Measurements from ENCODE around the gene SYMPK. TPM values are rescaled to one million over a fixed set of nuclear protein-coding genes. Genes with fewer than 3 reads are reported as not detected.
A peak's percentile ranks its signal among the peaks of the same experiment; 100 is the strongest.
"Not testable (repeated sequence)": the region's sequence is repeated elsewhere in the genome, so short reads cannot be mapped to it uniquely, and the experiment has no call there.

Gene SYMPK
- total RNA-seq, 1 experiment from 2014 or later = 32.6 TPM

GRCh38 chr19:45881909-45882528 is 19.1 kb upstream of the SYMPK start:
- H3K27ac ChIP-seq = peak overlapping the region; percentile 41
- no peaks in the 10 kb centered on the region for H3K9me3 ChIP-seq (replicated peaks)
- H3K4me3 ChIP-seq = no peak overlapping the region
- peak; percentile 56 to 62 for DNase-seq
- no peaks in the 10 kb centered on the region for H3K27me3 ChIP-seq
- peaks cover 30% of the 10 kb centered on the region for H3K4me1 ChIP-seq
- H3K36me3 ChIP-seq = peaks cover 4% of the 10 kb centered on the region; the same call in 1 of the 2 replicates

GRCh38 chr19:45881082-45881908 is 18.3 kb upstream of the SYMPK start:
- no peak for DNase-seq
- Histone ChIP-seq H3K36me3 (peaks cover 4% of the 10 kb centered on the region; the same call in 1 of the 2 replicates), H3K9me3 (replicated peaks) (no peaks in the 10 kb centered on the region), H3K4me3 (no peak overlapping the region), H3K27me3 (no peaks in the 10 kb centered on the region), H3K27ac (peak overlapping the region; percentile 41), H3K4me1 (peaks cover 31% of the 10 kb centered on the region)

GRCh38 chr19:45879971-45880370 is 17.0 kb upstream of the SYMPK start:
- Histone ChIP-seq H3K9me3 (replicated peaks) (no peaks in the 10 kb centered on the region), H3K27me3 (no peaks in the 10 kb centered on the region), H3K36me3 (peaks cover 4% of the 10 kb centered on the region; the same call in 1 of the 2 replicates), H3K4me3 (no peak overlapping the region), H3K4me1 (peaks cover 32% of the 10 kb centered on the region), H3K27ac (no peak overlapping the region)
- no peak for DNase-seq

- no peak for DNase-seq
- H3K4me1 ChIP-seq = peaks cover 30% of the 10 kb centered on the region
- peaks cover 4% of the 10 kb centered on the region; the same call in 1 of the 2 replicates for H3K36me3 ChIP-seq
- no peak overlapping the region for H3K27ac ChIP-seq
- H3K4me3 ChIP-seq = no peak overlapping the region
- H3K9me3 ChIP-seq (replicated peaks) = no peaks in the 10 kb centered on the region
- H3K27me3 ChIP-seq = no peaks in the 10 kb centered on the region
These were observed 16.1 kb upstream of the SYMPK start for GRCh38 chr19:45879055-45879454.

- Histone ChIP-seq H3K9me3 (replicated peaks) (no peaks in the 10 kb centered on the region), H3K27ac (no peak overlapping the region), H3K36me3 (no peaks in the 10 kb centered on the region), H3K27me3 (no peaks in the 10 kb centered on the region), H3K4me3 (no peak overlapping the region), H3K4me1 (peaks cover 29% of the 10 kb centered on the region)
- no peak for DNase-seq
These were observed 15.3 kb upstream of the SYMPK start for GRCh38 chr19:45878043-45878794.

- DNase-seq = peak; percentile 80
- Histone ChIP-seq H3K27me3 (no peaks in the 10 kb centered on the region), H3K9me3 (replicated peaks) (no peaks in the 10 kb centered on the region), H3K4me1 (peaks cover 13% of the 10 kb centered on the region), H3K27ac (peak overlapping the region; percentile 60), H3K36me3 (no peaks in the 10 kb centered on the region), H3K4me3 (peak overlapping the region; percentile 56)
These were observed 13.7 kb upstream of the SYMPK start for GRCh38 chr19:45876411-45877197.

- no peaks in the 10 kb centered on the region for H3K9me3 ChIP-seq (replicated peaks)
- H3K36me3 ChIP-seq = no peaks in the 10 kb centered on the region
- H3K4me1 ChIP-seq = peaks cover 8% of the 10 kb centered on the region; the same call in 1 of the 2 replicates
- no peaks in the 10 kb centered on the region for H3K27me3 ChIP-seq
- H3K4me3 ChIP-seq = peak overlapping the region; percentile 56
- no peak for DNase-seq
- peak overlapping the region; percentile 60 for H3K27ac ChIP-seq
These were observed 13.1 kb upstream of the SYMPK start for GRCh38 chr19:45876161-45876410.

GRCh38 chr19:45874620-45874966 is 11.6 kb upstream of the SYMPK start:
- no peak for DNase-seq
- Histone ChIP-seq H3K27ac (no peak overlapping the region), H3K4me3 (no peak overlapping the region)

GRCh38 chr19:45873219-45873772 is 10.3 kb upstream of the SYMPK start:
- Histone ChIP-seq H3K36me3 (no peaks in the 10 kb centered on the region), H3K9me3 (replicated peaks) (no peaks in the 10 kb centered on the region), H3K27me3 (no peaks in the 10 kb centered on the region), H3K27ac (no peak overlapping the region), H3K4me3 (no peak overlapping the region), H3K4me1 (peaks cover 7% of the 10 kb centered on the region; the same call in 1 of the 2 replicates)
- no peak for DNase-seq

More at GRCh38 chr19:45874620-45874966, 11.6 kb upstream of the SYMPK start:
- no peaks in the 10 kb centered on the region for H3K27me3 ChIP-seq
- peaks cover 7% of the 10 kb centered on the region; the same call in 1 of the 2 replicates for H3K4me1 ChIP-seq
- H3K36me3 ChIP-seq = no peaks in the 10 kb centered on the region
- H3K9me3 ChIP-seq (replicated peaks) = no peaks in the 10 kb centered on the region

- Histone ChIP-seq H3K27me3 (no peaks in the 10 kb centered on the region; the same call in 1 of the 2 replicates), H3K9me3 (replicated peaks) (no peaks in the 10 kb centered on the region), H3K27ac (no peak overlapping the region), H3K36me3 (no peaks in the 10 kb centered on the region), H3K4me1 (peaks cover 7% of the 10 kb centered on the region; the same call in 1 of the 2 replicates), H3K4me3 (no peak overlapping the region)
- no peak for DNase-seq
These were observed 9.4 kb upstream of the SYMPK start for GRCh38 chr19:45872095-45872919.

- Histone ChIP-seq H3K4me3 (no peak overlapping the region), H3K9me3 (replicated peaks) (no peaks in the 10 kb centered on the region), H3K36me3 (no peaks in the 10 kb centered on the region), H3K27ac (no peak overlapping the region), H3K27me3 (peaks cover 4% of the 10 kb centered on the region; the same call in 1 of the 2 replicates), H3K4me1 (no peaks in the 10 kb centered on the region)
- DNase-seq = no peak
These were observed 7.9 kb upstream of the SYMPK start for GRCh38 chr19:45870798-45871197.

- H3K27ac ChIP-seq; H3K36me3 ChIP-seq; H3K9me3 ChIP-seq (replicated peaks); DNase-seq; H3K4me1 ChIP-seq; H3K4me3 ChIP-seq: not testable (repeated sequence)
- H3K27me3 ChIP-seq = peaks cover 20% of the 10 kb centered on the region
These were observed 4.3 kb upstream of the SYMPK start for GRCh38 chr19:45867241-45867640.

- H3K27ac ChIP-seq = no peak overlapping the region
- peaks cover 20% of the 10 kb centered on the region for H3K27me3 ChIP-seq
- H3K36me3 ChIP-seq = no peaks in the 10 kb centered on the region
- no peaks in the 10 kb centered on the region for H3K9me3 ChIP-seq (replicated peaks)
- no peak overlapping the region for H3K4me3 ChIP-seq
- H3K4me1 ChIP-seq = no peaks in the 10 kb centered on the region
- DNase-seq = no peak
These were observed 3.6 kb upstream of the SYMPK start for GRCh38 chr19:45866400-45867176.
